Activated naive CD8-positive, alpha-beta T cell treated with anti-CD3 and anti-CD28 coated beads, Interleukin-2, amount 50 U/mL, for 24 hours (primary cell): ENCODE results near the gene FAM117B.
"Not testable (repeated sequence)": the region's sequence is repeated elsewhere in the genome, so short reads cannot be mapped to it uniquely, and the experiment has no call there.

Experiments used
- ATAC-seq: fragments of 150-1000 bp; cut with Tn5 transposase; one replicate; pipeline ENCODE4 v1.10.0; 2021
- DNase-seq: peaks from one replicate; pipeline ENCODE4 v3.0.0; 2021
- H3K27ac Mint-ChIP-seq: one replicate; pipeline ENCODE4 v1.8.0; 2021; ENCODE audit warnings: mild to moderate bottlenecking, mixed read lengths
- H3K27me3 Mint-ChIP-seq: one replicate; pipeline ENCODE4 v1.8.0; 2021; ENCODE audit warnings: mixed read lengths
- H3K36me3 Mint-ChIP-seq: one replicate; pipeline ENCODE4 v1.8.0; 2021; ENCODE audit warnings: low read depth, mixed read lengths
- H3K4me1 Mint-ChIP-seq: one replicate; pipeline ENCODE4 v1.8.0; 2021; ENCODE audit warnings: mixed read lengths
- H3K4me3 Mint-ChIP-seq: one replicate; pipeline ENCODE4 v1.8.0; 2021; ENCODE audit warnings: mild to moderate bottlenecking, moderate library complexity, mixed read lengths
- H3K9me3 Mint-ChIP-seq: one replicate; pipeline ENCODE4 v1.8.0; 2021; ENCODE audit warnings: mixed read lengths

The FAM117B gene

GRCh38 chr2:202703091-202703490 is 68.3 kb downstream of the FAM117B start:
- peaks cover 68% of the 10 kb centered on the region for H3K4me1 Mint-ChIP-seq
- no peaks in the 10 kb centered on the region for H3K9me3 Mint-ChIP-seq
- no peak for DNase-seq
- peak overlapping the region; percentile 75 for H3K27ac Mint-ChIP-seq
- H3K27me3 Mint-ChIP-seq, result no peaks in the 10 kb centered on the region
- peak overlapping the region; percentile 24 for H3K4me3 Mint-ChIP-seq
- peak; percentile 21 for ATAC-seq
- H3K36me3 Mint-ChIP-seq, result peaks cover 20% of the 10 kb centered on the region

GRCh38 chr2:202704248-202704647 is 69.5 kb downstream of the FAM117B start:
- H3K27me3 Mint-ChIP-seq, result no peaks in the 10 kb centered on the region
- no peaks in the 10 kb centered on the region for H3K9me3 Mint-ChIP-seq
- H3K4me1 Mint-ChIP-seq, result peaks cover 73% of the 10 kb centered on the region
- ATAC-seq (no peak), DNase-seq (no peak)
- peaks cover 22% of the 10 kb centered on the region for H3K36me3 Mint-ChIP-seq
- peak overlapping the region; percentile 75 for H3K27ac Mint-ChIP-seq
- no peak overlapping the region for H3K4me3 Mint-ChIP-seq

GRCh38 chr2:202705446-202706020 is 70.8 kb downstream of the FAM117B start:
- peaks cover 66% of the 10 kb centered on the region for H3K4me1 Mint-ChIP-seq
- H3K27me3 Mint-ChIP-seq, result no peaks in the 10 kb centered on the region
- ATAC-seq (no peak), DNase-seq (no peak)
- peak overlapping the region; percentile 35 for H3K4me3 Mint-ChIP-seq
- no peaks in the 10 kb centered on the region for H3K9me3 Mint-ChIP-seq
- H3K36me3 Mint-ChIP-seq, result peaks cover 23% of the 10 kb centered on the region
- peak overlapping the region; percentile 76 for H3K27ac Mint-ChIP-seq

GRCh38 chr2:202714971-202715935 is 80.5 kb downstream of the FAM117B start:
- not testable (repeated sequence) for H3K4me3 Mint-ChIP-seq, DNase-seq, H3K27ac Mint-ChIP-seq, ATAC-seq, H3K27me3 Mint-ChIP-seq
- Mint-ChIP-seq H3K4me1 (peaks cover 41% of the 10 kb centered on the region), H3K9me3 (peaks cover 31% of the 10 kb centered on the region), H3K36me3 (peaks cover 30% of the 10 kb centered on the region)

- peaks cover 42% of the 10 kb centered on the region for H3K4me1 Mint-ChIP-seq
- peaks cover 31% of the 10 kb centered on the region for H3K9me3 Mint-ChIP-seq
- H3K36me3 Mint-ChIP-seq, result peaks cover 30% of the 10 kb centered on the region
- ATAC-seq (no peak), DNase-seq (no peak)
- no peaks in the 10 kb centered on the region for H3K27me3 Mint-ChIP-seq
- no peak overlapping the region for H3K4me3 Mint-ChIP-seq
- H3K27ac Mint-ChIP-seq, result no peak overlapping the region
Observed at GRCh38 chr2:202716114-202716718, 81.4 kb downstream of the FAM117B start.

- H3K4me3 Mint-ChIP-seq, result no peak overlapping the region
- ATAC-seq (no peak), DNase-seq (no peak)
- H3K27me3 Mint-ChIP-seq, result no peaks in the 10 kb centered on the region
- peaks cover 29% of the 10 kb centered on the region for H3K36me3 Mint-ChIP-seq
- H3K27ac Mint-ChIP-seq, result no peak overlapping the region
- peaks cover 26% of the 10 kb centered on the region for H3K9me3 Mint-ChIP-seq
- peaks cover 36% of the 10 kb centered on the region for H3K4me1 Mint-ChIP-seq
Observed at GRCh38 chr2:202716953-202717597, 82.3 kb downstream of the FAM117B start.

GRCh38 chr2:202717598-202718310 is 83.0 kb downstream of the FAM117B start:
- peaks cover 27% of the 10 kb centered on the region for H3K36me3 Mint-ChIP-seq
- peaks cover 20% of the 10 kb centered on the region for H3K9me3 Mint-ChIP-seq
- peak; percentile 59 for ATAC-seq
- H3K27me3 Mint-ChIP-seq, result no peaks in the 10 kb centered on the region
- no peak for DNase-seq
- H3K4me3 Mint-ChIP-seq, result no peak overlapping the region
- peak overlapping the region; percentile 37 for H3K27ac Mint-ChIP-seq
- peaks cover 34% of the 10 kb centered on the region for H3K4me1 Mint-ChIP-seq

- no peak for DNase-seq
- H3K9me3 Mint-ChIP-seq, result peaks cover 12% of the 10 kb centered on the region
- H3K27ac Mint-ChIP-seq, result no peak overlapping the region
Observed at GRCh38 chr2:202718614-202719013, 83.8 kb downstream of the FAM117B start.

GRCh38 chr2:202720226-202720625 is 85.5 kb downstream of the FAM117B start:
- H3K4me1 Mint-ChIP-seq, result peaks cover 42% of the 10 kb centered on the region
- no peaks in the 10 kb centered on the region for H3K27me3 Mint-ChIP-seq
- ATAC-seq (no peak), DNase-seq (no peak)
- H3K27ac Mint-ChIP-seq, result no peak overlapping the region
- H3K4me3 Mint-ChIP-seq, result no peak overlapping the region
- peaks cover 18% of the 10 kb centered on the region for H3K36me3 Mint-ChIP-seq
- peaks cover 12% of the 10 kb centered on the region for H3K9me3 Mint-ChIP-seq

More at GRCh38 chr2:202718614-202719013, 83.8 kb downstream of the FAM117B start:
- Mint-ChIP-seq H3K27me3 (no peaks in the 10 kb centered on the region), H3K36me3 (peaks cover 21% of the 10 kb centered on the region), H3K4me1 (peaks cover 41% of the 10 kb centered on the region), H3K4me3 (no peak overlapping the region)
- no peak for ATAC-seq

GRCh38 chr2:202721621-202722020 is 86.9 kb downstream of the FAM117B start:
- Mint-ChIP-seq H3K9me3 (peaks cover 5% of the 10 kb centered on the region), H3K4me1 (peaks cover 42% of the 10 kb centered on the region)

GRCh38 chr2:202723746-202724145 is 89.0 kb downstream of the FAM117B start:
- Mint-ChIP-seq H3K27ac (no peak overlapping the region), H3K9me3 (no peaks in the 10 kb centered on the region), H3K27me3 (no peaks in the 10 kb centered on the region), H3K36me3 (peaks cover 11% of the 10 kb centered on the region), H3K4me3 (no peak overlapping the region), H3K4me1 (peaks cover 34% of the 10 kb centered on the region)
- ATAC-seq (no peak), DNase-seq (no peak)

More at GRCh38 chr2:202721621-202722020, 86.9 kb downstream of the FAM117B start:
- no peak overlapping the region for H3K4me3 Mint-ChIP-seq
- ATAC-seq, result no peak
- H3K36me3 Mint-ChIP-seq, result peaks cover 12% of the 10 kb centered on the region
- H3K27ac Mint-ChIP-seq, result no peak overlapping the region
- DNase-seq, result no peak
- H3K27me3 Mint-ChIP-seq, result no peaks in the 10 kb centered on the region

- Mint-ChIP-seq H3K27me3 (no peaks in the 10 kb centered on the region), H3K4me1 (peaks cover 17% of the 10 kb centered on the region), H3K4me3 (no peak overlapping the region), H3K27ac (no peak overlapping the region), H3K36me3 (peaks cover 20% of the 10 kb centered on the region), H3K9me3 (no peaks in the 10 kb centered on the region)
- ATAC-seq, result no peak
- DNase-seq, result no peak
Observed at GRCh38 chr2:202726070-202726469, 91.3 kb downstream of the FAM117B start.

GRCh38 chr2:202736826-202737225 is 102.1 kb downstream of the FAM117B start:
- DNase-seq (no peak), ATAC-seq (no peak)
- Mint-ChIP-seq H3K36me3 (peaks cover 44% of the 10 kb centered on the region), H3K4me1 (peaks cover 17% of the 10 kb centered on the region), H3K27ac (no peak overlapping the region), H3K9me3 (peaks cover 12% of the 10 kb centered on the region), H3K27me3 (no peaks in the 10 kb centered on the region), H3K4me3 (no peak overlapping the region)

- peaks cover 5% of the 10 kb centered on the region for H3K4me1 Mint-ChIP-seq
- H3K36me3 Mint-ChIP-seq, result peaks cover 43% of the 10 kb centered on the region
- DNase-seq, result no peak
- H3K27me3 Mint-ChIP-seq, result no peaks in the 10 kb centered on the region
- H3K4me3 Mint-ChIP-seq, result no peak overlapping the region
- no peak for ATAC-seq
- peaks cover 31% of the 10 kb centered on the region for H3K9me3 Mint-ChIP-seq
- H3K27ac Mint-ChIP-seq, result no peak overlapping the region
Observed at GRCh38 chr2:202743613-202744012, 108.8 kb downstream of the FAM117B start.
